BLaER1 treated with 17β-estradiol and CSF1 and Interleukin-3, amounts not matched to agents 10 nM and 100 nM (cell line): ENCODE data around the gene AMN.
A peak's percentile ranks its signal among the peaks of the same experiment; 100 is the strongest.
"Not testable (repeated sequence)": the region's sequence is repeated elsewhere in the genome, so short reads cannot be mapped to it uniquely, and the experiment has no call there.

Experiments used
- H3K27ac ChIP-seq, 11 experiments: shearing (Covaris generic); formaldehyde crosslinking; 2 replicates each; pipeline ENCODE4 v1.8.1; 2022
- H3K27me3 ChIP-seq, 11 experiments: shearing (Covaris generic); formaldehyde crosslinking; 2 replicates each; pipeline ENCODE4 v1.8.1; 2022
- H3K36me3 ChIP-seq, 11 experiments: shearing (Covaris generic); formaldehyde crosslinking; 2 replicates each; pipeline ENCODE4 v1.8.1; 2022
- H3K4me1 ChIP-seq, 10 experiments: shearing (Covaris generic); formaldehyde crosslinking; 2 replicates each; pipeline ENCODE4 v1.8.1; 2022
- H3K4me2 ChIP-seq, 11 experiments: shearing (Covaris generic); formaldehyde crosslinking; 2 replicates each; pipeline ENCODE4 v1.8.1; 2022
- H3K4me3 ChIP-seq, 10 experiments: shearing (Covaris generic); formaldehyde crosslinking; 2 replicates each; pipeline ENCODE4 v1.8.1; 2022
- H3K9ac ChIP-seq, 11 experiments: shearing (Covaris generic); formaldehyde crosslinking; 2 replicates each; pipeline ENCODE4 v1.8.1; 2022
- H3K9me3 ChIP-seq, 11 experiments: shearing (Covaris generic); formaldehyde crosslinking; replicated peaks in 1 of 11; 2 replicates each; pipeline ENCODE4 v1.8.1; 2022
- H4K20me1 ChIP-seq, 11 experiments: shearing (Covaris generic); formaldehyde crosslinking; 2 replicates each; pipeline ENCODE4 v1.8.1; 2022
- Cebpa-rat ChIP-seq, 11 experiments: shearing (Covaris generic); IDR thresholded peaks; 2 replicates each; pipeline ENCODE4 v1.8.1; 2022

Gene AMN

DNA sequence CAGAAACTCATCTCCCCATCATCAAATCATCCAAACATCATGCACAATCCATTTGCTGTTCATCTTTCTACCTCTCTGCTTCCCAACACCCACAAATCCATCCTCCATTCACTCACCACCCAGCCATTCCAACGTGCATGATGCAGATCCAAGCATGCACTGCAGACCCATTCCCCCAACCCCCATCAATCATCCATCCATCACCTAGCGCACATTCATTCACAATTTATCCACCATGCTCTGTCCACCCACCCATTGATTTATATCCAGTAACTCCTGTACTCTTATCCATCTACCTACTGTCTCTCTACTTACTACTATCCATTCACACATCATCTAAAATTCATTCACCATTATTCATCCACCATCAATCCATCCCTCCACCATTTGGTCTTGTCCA, 4.0 kb upstream of the AMN start:
- no peak overlapping the region for H3K27ac ChIP-seq
- H3K27me3 ChIP-seq = peaks cover 13 to 20% (median 18%) of the 10 kb centered on the region in 11 experiments
- peaks cover 0 to 30% (median 0%) of the 10 kb centered on the region in 11 experiments; a peak in 7 of 22 replicates for H4K20me1 ChIP-seq
- peaks cover 0 to 38% (median 13%) of the 10 kb centered on the region in 11 experiments; a peak in 14 of 22 replicates for H3K9me3 ChIP-seq
- H3K36me3 ChIP-seq = no peaks in the 10 kb centered on the region; a peak in 1 of 22 replicates
- no peak overlapping the region for H3K4me2 ChIP-seq
- no peak for TF ChIP-seq Cebpa-rat (IDR thresholded peaks at IDR 0.05)
- H3K9ac ChIP-seq = no peak overlapping the region
- peaks cover 0 to 39% (median 19%) of the 10 kb centered on the region in 10 experiments; a peak in 16 of 20 replicates for H3K4me1 ChIP-seq
- no peak overlapping the region for H3K4me3 ChIP-seq

DNA sequence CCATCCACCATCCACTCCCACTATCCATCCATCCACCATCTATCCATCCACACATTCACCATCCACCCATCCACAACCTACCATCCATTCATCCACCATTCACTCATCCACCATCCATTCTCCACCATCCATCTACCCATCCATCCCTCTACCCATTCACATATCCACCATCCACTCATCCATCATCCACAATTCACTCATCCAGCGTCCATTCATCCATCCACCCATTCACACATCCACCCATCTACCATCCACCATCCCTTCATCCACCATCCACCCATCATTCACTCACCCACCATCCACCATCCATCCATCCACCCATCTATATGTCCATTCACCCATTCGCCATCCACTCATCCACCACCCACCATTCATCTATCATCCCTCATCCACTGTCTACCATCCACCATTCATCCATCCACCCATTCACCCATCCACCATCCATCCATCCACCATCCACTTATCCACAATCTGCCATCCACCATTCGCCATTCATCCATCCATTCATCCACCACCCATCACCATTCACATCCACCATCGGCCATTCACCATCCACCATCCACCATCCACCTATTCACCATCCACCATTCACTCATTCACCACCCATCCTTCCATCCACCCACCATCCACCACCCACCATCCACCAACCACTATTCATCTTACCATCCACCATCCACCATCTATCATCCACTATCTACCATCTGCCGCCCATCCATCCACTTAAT, 2.0 kb upstream of the AMN start:
- H3K27me3 ChIP-seq = peaks cover 29 to 38% (median 35%) of the 10 kb centered on the region in 11 experiments
- no peaks in the 10 kb centered on the region for H3K36me3 ChIP-seq
- no peak overlapping the region for H3K4me2 ChIP-seq
- peaks cover 0 to 38% (median 13%) of the 10 kb centered on the region in 11 experiments; a peak in 14 of 22 replicates for H3K9me3 ChIP-seq
- H4K20me1 ChIP-seq = peaks cover 0 to 27% (median 0%) of the 10 kb centered on the region in 11 experiments; a peak in 2 of 22 replicates
- no peak overlapping the region for H3K4me3 ChIP-seq
- TF ChIP-seq Cebpa-rat (IDR thresholded peaks at IDR 0.05) = no peak
- H3K4me1 ChIP-seq = peaks cover 0 to 25% (median 7%) of the 10 kb centered on the region in 10 experiments; a peak in 10 of 20 replicates
- H3K27ac ChIP-seq = no peak overlapping the region
- H3K9ac ChIP-seq = no peak overlapping the region

DNA sequence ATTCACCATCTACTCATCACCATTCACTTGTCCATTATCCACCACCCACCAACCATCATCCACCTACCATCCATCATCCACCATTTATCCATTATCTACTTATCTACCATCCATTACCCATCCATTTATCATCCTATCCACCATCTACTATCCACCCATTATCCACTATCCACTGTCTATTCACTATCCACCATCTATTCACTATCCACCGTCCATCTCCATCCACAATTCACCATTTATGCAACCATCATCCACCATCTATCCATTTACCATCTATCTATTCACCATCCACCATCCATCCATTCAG, 1.5 kb upstream of the AMN start:
- H4K20me1 ChIP-seq = peaks cover 0 to 27% (median 0%) of the 10 kb centered on the region in 11 experiments; a peak in 2 of 22 replicates
- no peak overlapping the region for H3K27ac ChIP-seq
- H3K4me2 ChIP-seq = no peak overlapping the region
- H3K27me3 ChIP-seq = peaks cover 29 to 38% (median 35%) of the 10 kb centered on the region in 11 experiments
- peaks cover 0 to 23% (median 7%) of the 10 kb centered on the region in 10 experiments; a peak in 10 of 20 replicates for H3K4me1 ChIP-seq
- H3K4me3 ChIP-seq = no peak overlapping the region
- peaks cover 0 to 38% (median 13%) of the 10 kb centered on the region in 11 experiments; a peak in 14 of 22 replicates for H3K9me3 ChIP-seq
- no peak for TF ChIP-seq Cebpa-rat (IDR thresholded peaks at IDR 0.05)
- no peak overlapping the region for H3K9ac ChIP-seq
- no peaks in the 10 kb centered on the region for H3K36me3 ChIP-seq

DNA sequence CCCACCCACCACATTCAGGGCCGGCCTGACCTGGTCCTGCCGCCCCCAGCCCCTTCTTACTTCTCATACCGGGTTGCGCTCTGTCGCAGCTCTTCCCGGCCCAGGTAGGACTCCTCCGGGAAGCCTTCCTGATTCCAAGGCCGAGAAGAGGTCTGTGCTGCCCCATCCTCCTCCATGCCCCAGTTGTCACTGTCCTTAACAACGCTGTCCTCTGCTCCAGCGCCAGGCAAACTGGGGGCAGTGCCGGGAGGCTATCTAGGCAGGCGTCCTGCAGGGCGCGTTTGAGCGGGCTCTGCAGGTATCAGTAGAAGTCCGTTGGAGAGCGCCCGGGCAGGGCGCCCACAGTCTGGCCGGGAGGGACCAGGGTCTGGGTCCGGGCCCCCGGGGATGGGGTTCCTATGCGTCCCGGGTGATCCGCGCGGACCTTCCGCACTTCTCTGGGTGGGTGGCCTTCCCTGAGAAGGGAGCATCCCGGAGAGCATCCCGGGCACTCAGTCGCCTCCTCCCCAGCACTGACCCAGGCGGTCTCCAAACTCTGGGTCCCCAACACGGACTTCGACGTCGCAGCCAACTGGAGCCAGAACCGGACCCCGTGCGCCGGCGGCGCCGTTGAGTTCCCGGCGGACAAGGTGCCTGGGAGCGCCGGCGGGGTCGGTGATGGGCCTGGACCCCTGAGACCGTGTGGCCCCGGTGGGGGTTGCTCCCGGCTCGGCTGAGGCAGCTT, 900 bp downstream of the AMN start:
- TF ChIP-seq Cebpa-rat (IDR thresholded peaks at IDR 0.05) = no peak
- Histone ChIP-seq H3K36me3 (no peaks in the 10 kb centered on the region), H3K27ac (no peak overlapping the region), H3K9ac (no peak overlapping the region), H3K9me3 (peaks cover 0 to 38% (median 13%) of the 10 kb centered on the region in 11 experiments; a peak in 14 of 22 replicates), H3K4me2 (peak overlapping the region in 2 of 11 experiments; percentile 2 to 7; a peak in 1 of 22 replicates), H3K27me3 (peaks cover 29 to 41% (median 36%) of the 10 kb centered on the region in 11 experiments), H3K4me1 (peaks cover 7 to 21% (median 14%) of the 10 kb centered on the region in 10 experiments; a peak in 19 of 20 replicates), H3K4me3 (no peak overlapping the region), H4K20me1 (peaks cover 0 to 16% (median 0%) of the 10 kb centered on the region in 11 experiments; a peak in 2 of 22 replicates)

DNA sequence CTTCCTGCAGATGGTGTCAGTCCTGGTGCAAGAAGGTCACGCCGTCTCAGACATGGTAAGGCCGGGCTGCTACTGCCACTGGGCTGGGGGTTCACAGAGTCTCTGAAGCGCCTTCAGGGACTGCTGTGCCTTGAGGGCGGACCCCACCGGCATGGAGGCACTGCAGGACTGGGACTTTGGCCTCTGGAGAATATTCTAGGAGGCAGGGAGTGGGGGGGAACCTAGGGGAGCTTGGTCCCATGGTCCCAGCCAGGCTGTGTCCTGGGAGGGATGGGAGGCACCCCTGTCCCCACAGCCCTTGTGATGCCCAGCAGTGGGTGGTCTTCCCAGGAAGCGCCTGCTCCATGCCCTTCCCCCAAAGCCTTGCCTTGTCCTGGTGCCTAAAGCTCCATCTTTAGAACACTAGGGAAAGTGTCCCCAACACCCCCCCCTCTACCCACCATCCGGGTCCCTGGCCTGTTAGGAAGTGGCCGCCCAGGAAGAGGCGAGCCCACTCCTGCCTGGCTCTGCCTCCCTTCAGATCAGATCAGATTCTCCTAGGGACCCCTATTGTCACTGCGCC, 1.5 kb downstream of the AMN start:
- Histone ChIP-seq H3K4me3 (no peak overlapping the region), H4K20me1 (peaks cover 0 to 16% (median 0%) of the 10 kb centered on the region in 11 experiments; a peak in 2 of 22 replicates), H3K27ac (no peak overlapping the region), H3K9me3 (peaks cover 0 to 38% (median 13%) of the 10 kb centered on the region in 11 experiments; a peak in 14 of 22 replicates), H3K9ac (no peak overlapping the region), H3K27me3 (peaks cover 33 to 47% (median 41%) of the 10 kb centered on the region in 11 experiments), H3K36me3 (no peaks in the 10 kb centered on the region), H3K4me2 (peak overlapping the region in 3 of 11 experiments; percentile 2 to 7 (median 4); a peak in 3 of 22 replicates), H3K4me1 (peaks cover 13 to 27% (median 20%) of the 10 kb centered on the region in 10 experiments)
- TF ChIP-seq Cebpa-rat (IDR thresholded peaks at IDR 0.05) = no peak

DNA sequence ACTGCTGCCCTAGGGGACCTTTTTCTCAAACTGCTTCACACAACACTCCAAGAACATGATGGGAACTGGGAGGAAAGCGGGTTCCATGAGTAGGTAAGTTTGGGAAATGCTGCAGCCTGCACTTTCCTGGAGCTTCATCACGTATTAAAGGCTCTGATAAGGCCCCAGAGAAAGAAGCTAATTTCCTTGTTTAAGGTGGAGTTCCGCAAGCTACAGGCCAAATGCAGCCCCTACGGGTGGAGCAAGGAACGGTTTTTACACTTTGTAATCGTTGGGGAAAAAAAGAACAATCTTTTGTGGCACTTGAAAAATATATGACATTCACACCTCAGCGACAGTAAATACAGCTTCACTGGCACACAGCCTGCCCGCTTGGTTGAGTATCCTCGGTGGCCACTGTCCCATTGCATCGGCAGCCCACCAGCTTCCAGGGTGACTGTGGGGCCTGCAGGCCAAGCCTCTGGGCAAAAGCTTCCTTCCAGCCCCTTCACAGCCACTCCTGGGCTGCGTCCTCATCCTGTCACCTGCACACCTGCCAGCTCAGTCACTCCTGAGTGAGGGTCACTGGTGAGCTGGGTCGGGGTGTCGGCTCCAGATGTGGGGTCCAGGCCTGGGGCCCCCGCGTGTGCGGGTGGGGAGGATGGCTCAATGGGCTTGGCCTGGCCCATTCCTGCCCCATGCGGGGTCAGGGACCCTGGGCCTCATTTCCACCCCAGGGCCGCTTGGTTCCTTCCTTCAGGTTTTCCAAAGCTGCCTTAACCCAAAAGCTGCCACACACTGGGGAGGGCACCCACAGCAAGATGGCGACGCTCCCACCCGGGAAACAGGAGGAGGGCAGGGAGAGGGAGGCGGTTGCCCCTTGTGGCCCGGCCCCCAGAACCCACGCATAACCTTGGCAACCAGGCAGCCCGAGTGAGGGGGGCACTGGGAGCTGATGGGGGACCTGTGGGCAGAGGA, 2.4 kb downstream of the AMN start:
- Histone ChIP-seq H3K4me1 (peaks cover 22 to 36% (median 28%) of the 10 kb centered on the region in 10 experiments), H4K20me1 (peaks cover 0 to 23% (median 7%) of the 10 kb centered on the region in 11 experiments; a peak in 9 of 22 replicates), H3K36me3 (no peaks in the 10 kb centered on the region), H3K9me3 (peaks cover 0 to 32% (median 13%) of the 10 kb centered on the region in 11 experiments; a peak in 14 of 22 replicates), H3K27me3 (peaks cover 42 to 56% (median 50%) of the 10 kb centered on the region in 11 experiments), H3K9ac (no peak overlapping the region), H3K4me3 (no peak overlapping the region), H3K4me2 (peak overlapping the region in 2 of 11 experiments; percentile 0 to 4; a peak in 1 of 22 replicates), H3K27ac (no peak overlapping the region)
- no peak for TF ChIP-seq Cebpa-rat (IDR thresholded peaks at IDR 0.05)

DNA sequence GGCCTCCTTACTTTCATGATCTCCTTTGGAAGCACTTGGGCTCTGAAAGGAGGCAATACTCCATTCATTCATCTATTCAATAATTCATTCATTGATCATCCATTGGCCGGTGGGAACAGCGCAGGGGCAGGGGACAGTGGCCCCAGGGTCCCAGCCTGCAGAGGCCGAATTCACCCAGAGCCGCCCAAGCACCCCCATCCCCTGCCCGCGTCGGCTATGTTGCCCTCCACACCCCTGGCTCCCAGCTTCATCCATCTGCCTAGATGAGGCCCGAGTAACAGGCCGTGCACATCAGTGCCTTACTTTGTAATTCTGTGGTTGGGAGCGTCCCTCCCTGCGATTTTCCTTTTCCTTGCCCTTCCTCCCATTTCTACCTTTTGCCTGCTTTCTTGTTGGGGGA, 3.2 kb downstream of the AMN start:
- no peak overlapping the region for H3K4me3 ChIP-seq
- peaks cover 48 to 64% (median 58%) of the 10 kb centered on the region in 11 experiments for H3K27me3 ChIP-seq
- no peak overlapping the region for H3K9ac ChIP-seq
- H3K27ac ChIP-seq = no peak overlapping the region
- peaks cover 0 to 24% (median 11%) of the 10 kb centered on the region in 11 experiments; a peak in 13 of 22 replicates for H3K9me3 ChIP-seq
- TF ChIP-seq Cebpa-rat (IDR thresholded peaks at IDR 0.05) = no peak
- H3K4me2 ChIP-seq = no peak overlapping the region
- H4K20me1 ChIP-seq = peaks cover 0 to 28% (median 11%) of the 10 kb centered on the region in 11 experiments; a peak in 11 of 22 replicates
- H3K4me1 ChIP-seq = peaks cover 25 to 43% (median 31%) of the 10 kb centered on the region in 10 experiments
- no peaks in the 10 kb centered on the region for H3K36me3 ChIP-seq

DNA sequence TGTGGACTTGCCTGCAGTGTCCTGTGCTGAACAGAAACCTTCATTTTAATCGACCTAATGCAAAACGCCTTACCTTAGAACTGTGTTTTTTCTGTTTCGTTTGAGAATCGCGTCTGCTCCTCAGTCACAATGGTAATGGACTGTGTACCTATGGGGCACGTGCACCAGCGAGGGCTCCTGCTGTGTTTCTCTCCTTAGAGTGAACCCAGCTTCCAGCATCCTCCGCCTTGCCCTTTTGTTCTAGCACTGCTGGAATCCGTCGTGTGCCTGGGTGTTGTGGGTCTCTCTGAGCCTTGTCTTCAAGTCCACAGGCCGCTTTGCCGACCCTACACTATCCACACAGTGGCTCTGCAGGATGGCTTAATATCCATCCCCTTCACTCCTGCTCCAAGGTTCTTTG, 3.6 kb downstream of the AMN start:
- no peak overlapping the region for H3K4me3 ChIP-seq
- no peak overlapping the region for H3K9ac ChIP-seq
- no peak overlapping the region for H3K4me2 ChIP-seq
- H3K27ac ChIP-seq = no peak overlapping the region
- peaks cover 0 to 20% (median 8%) of the 10 kb centered on the region in 11 experiments; a peak in 13 of 22 replicates for H3K9me3 ChIP-seq
- H3K4me1 ChIP-seq = peaks cover 25 to 45% (median 34%) of the 10 kb centered on the region in 10 experiments
- H3K27me3 ChIP-seq = peaks cover 48 to 67% (median 61%) of the 10 kb centered on the region in 11 experiments
- H4K20me1 ChIP-seq = peaks cover 0 to 32% (median 13%) of the 10 kb centered on the region in 11 experiments; a peak in 11 of 22 replicates
- TF ChIP-seq Cebpa-rat (IDR thresholded peaks at IDR 0.05) = no peak
- H3K36me3 ChIP-seq = no peaks in the 10 kb centered on the region

DNA sequence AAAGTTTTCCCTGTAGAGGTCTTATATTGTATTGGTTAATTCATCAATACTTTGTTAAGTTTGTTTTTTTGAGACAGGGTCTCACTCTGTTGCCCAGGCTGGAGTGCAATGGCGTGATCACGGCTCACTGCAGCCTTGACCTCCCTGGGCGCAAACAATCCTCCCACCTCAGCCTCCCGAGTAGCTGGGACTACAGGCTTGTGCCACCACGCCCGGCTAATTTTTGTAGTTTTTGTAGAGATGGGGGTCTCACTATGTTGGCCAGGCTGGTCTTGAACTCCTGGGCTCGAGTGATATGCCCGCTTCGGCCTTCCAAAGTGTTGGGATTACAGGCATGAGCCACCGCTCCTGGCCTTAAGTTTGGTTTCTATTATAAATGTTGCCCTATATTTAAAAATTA, 4.4 kb downstream of the AMN start:
- not testable (repeated sequence) for H3K36me3 ChIP-seq, H3K27ac ChIP-seq, H3K4me3 ChIP-seq, H3K4me2 ChIP-seq, H3K9ac ChIP-seq
- peaks cover 25 to 52% (median 39%) of the 10 kb centered on the region in 10 experiments for H3K4me1 ChIP-seq
- H3K27me3 ChIP-seq = peaks cover 48 to 67% (median 57%) of the 10 kb centered on the region in 11 experiments
- peaks cover 0 to 40% (median 15%) of the 10 kb centered on the region in 11 experiments; a peak in 11 of 22 replicates for H4K20me1 ChIP-seq
- H3K9me3 ChIP-seq = peaks cover 0 to 13% (median 4%) of the 10 kb centered on the region in 11 experiments; a peak in 13 of 22 replicates
